A549 (cell line): ENCODE results near the gene ATRN.

Experiments used
- EHMT2 ChIP-seq: fragments of 200-600 bp; sonication (generic); IDR thresholded peaks from 2 replicates; pipeline ENCODE4 v1.6.1; 2016; ENCODE audit warnings: antibody characterized with exemption, low read depth, mild to moderate bottlenecking, moderate library complexity
- RCOR1 ChIP-seq: fragments of 150-350 bp; IDR thresholded peaks from 2 replicates; pipeline ENCODE4 v1.6.1; 2014; ENCODE audit warnings: antibody characterized with exemption, low read length, low read depth
- SREBF2 ChIP-seq: fragments of 450-650 bp; IDR thresholded peaks from 2 replicates; pipeline ENCODE4 v1.6.1; 2014; ENCODE audit warnings: mild to moderate bottlenecking, moderate library complexity
- ZFP36 ChIP-seq: fragments of 450-650 bp; IDR thresholded peaks from 2 replicates; pipeline ENCODE4 v1.6.1; 2014; ENCODE audit warnings: borderline replicate concordance; ENCODE audit not compliant: partially characterized antibody
- TF ChIP-seq, protein P1 (sequence below): fragments of >200 bp; sonication (Bioruptor Twin); formaldehyde crosslinking; IDR thresholded peaks from 3 replicates; pipeline ENCODE4 v1.5.1; 2016

DNA sequence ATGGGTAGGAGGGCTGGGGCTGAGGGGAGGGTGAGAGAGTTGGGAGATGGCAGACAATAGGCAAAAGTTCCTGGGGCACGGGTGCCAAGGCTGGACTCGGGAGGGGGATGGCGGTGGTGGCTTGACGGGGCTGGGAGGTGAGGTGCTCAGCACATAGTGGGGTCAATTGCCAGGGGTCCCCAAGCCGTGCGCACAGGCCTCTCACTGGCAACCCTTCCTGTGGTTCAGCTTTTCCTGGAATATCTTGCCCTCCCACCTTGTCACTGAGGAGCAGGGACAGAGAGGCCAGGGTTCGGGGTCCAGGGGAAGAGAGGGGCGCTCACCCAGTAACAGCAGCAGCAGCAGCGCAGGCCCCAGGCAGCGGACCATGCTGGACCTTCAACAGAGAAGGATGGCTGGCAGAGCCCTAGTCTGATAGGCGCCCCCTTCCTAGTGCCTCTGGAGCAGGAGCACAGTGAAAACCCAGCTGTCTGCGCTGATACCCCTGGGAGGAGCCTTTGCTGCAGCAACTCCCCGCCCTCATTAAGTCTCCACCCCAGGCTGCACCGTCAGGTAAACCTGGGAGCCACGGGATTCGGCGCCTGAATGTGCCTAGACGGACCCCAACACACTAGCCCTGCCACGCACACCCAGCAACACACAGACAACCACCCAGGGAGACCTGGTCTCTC lies 192.3 kb downstream of the ATRN start, which contains the start of gene GFRA4:
- TF ChIP-seq EHMT2 (no peak), SREBF2 (no peak), ZFP36 (no peak), RCOR1 (no peak)
- TF ChIP-seq, protein P1, sequence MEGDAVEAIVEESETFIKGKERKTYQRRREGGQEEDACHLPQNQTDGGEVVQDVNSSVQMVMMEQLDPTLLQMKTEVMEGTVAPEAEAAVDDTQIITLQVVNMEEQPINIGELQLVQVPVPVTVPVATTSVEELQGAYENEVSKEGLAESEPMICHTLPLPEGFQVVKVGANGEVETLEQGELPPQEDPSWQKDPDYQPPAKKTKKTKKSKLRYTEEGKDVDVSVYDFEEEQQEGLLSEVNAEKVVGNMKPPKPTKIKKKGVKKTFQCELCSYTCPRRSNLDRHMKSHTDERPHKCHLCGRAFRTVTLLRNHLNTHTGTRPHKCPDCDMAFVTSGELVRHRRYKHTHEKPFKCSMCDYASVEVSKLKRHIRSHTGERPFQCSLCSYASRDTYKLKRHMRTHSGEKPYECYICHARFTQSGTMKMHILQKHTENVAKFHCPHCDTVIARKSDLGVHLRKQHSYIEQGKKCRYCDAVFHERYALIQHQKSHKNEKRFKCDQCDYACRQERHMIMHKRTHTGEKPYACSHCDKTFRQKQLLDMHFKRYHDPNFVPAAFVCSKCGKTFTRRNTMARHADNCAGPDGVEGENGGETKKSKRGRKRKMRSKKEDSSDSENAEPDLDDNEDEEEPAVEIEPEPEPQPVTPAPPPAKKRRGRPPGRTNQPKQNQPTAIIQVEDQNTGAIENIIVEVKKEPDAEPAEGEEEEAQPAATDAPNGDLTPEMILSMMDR: no peak
